GM19193 (cell line): ENCODE results near the gene INPP5A.

Experiments used
- POLR2A ChIP-seq: IDR thresholded peaks from 4 replicates; pipeline ENCODE4 v1.6.1; 2011; ENCODE audit not compliant: insufficient read depth, insufficient read length; ENCODE audit errors: extremely low read depth

The INPP5A gene

DNA sequence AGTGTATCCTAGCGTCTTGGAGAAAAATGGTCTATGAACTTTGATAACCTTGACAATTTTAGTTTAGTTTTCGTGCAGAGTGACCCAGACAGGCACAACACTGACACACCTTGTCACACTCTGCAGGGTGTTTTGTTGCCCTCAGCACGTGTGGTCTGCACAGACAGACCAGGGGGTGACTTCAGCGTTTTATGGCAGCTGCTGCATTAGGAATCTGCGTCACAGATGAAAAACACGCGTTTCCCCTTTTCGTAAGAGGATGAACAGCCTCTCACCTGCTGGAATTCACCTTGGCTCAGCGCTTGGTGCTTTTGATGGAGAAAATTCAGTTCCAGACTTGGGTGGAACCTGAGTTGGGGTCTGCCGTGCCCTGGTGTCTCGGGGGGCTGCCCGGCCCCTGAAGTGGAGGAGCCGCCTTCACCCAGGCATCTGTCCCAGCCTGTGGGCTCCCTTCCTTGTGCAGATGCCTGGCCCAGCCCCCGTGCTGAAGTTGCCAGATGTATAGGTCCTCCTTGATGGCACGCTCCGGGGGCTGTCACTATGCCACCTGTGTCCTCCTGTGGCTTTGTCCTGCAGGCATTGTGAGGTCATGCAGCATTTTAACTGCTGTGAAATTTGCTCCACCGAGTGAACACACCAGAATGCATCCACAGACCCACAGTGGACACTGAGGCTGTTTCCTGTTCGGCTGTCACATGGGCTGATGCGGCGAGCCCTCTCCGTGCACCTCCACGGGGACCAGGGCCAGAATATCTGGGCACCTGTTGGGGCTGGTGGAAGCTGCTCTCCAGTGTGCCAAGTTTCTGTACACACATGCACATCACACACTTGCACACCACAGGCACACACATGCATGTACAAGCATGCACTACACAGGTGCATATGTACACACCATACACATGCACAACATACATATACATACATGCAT is 18.3 kb downstream of the INPP5A start:
- no peak for TF ChIP-seq POLR2A

DNA sequence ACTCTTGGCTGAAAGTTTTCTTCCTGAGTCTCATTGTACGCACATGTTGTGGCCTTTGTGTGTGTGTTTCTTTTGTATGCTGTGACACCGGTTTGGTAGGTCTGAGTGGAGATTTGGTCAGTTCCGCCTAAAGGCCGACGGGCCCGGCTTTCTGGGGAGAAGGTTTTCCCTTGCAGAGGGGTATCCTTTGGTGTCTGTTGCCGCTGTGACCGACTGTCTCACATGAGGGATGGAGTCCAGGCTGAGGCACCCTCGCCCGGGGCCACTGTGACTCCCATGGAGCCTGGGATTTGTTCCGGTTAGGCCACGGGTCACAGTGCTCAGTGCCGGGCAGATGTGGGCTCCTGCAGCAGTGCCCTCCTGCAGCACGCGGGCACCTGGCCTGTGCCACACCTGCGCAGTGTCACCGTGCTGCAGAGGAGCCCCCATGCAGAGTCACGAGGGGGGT is 19.4 kb downstream of the INPP5A start:
- no peak for TF ChIP-seq POLR2A

DNA sequence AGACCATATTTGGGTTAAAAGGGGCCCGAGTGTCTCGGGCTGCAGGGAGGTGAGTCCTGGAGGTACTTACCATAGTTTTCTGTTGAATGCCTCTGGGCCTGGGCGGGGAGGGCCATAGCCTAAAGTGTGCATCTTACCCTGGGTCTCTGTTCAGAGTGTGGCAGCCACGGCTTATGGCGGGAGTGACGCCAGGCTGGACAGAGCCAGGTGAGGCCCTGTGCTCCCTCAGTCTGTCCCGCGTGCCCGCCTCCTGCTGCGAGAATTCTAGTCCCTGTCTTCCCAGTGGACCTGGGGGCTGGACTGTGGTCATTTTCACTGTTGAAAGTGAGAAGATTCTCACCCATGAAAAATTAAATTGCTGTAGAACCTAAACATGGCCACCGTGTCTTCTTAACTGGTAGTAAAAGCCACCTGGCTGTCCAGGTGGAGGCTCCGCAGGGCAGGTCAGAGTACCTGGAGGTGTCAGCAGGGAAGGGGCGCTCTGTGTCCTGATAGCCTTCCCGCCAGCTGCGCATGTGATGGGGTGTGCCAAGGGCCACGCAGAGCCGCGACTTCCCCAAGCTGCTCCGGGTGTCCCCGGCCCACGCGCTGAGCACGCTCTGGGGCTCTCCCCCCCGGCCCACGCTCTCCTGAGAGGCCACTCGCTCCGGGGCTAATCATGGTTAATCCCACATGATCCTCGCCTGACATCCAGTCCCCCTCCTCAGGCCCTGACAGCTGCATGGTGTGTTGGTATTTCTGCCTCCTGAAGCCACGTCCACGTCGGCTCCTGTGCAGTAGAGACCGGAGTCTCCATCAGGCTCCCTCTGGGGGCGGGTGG is 20.3 kb downstream of the INPP5A start:
- no peak for TF ChIP-seq POLR2A

DNA sequence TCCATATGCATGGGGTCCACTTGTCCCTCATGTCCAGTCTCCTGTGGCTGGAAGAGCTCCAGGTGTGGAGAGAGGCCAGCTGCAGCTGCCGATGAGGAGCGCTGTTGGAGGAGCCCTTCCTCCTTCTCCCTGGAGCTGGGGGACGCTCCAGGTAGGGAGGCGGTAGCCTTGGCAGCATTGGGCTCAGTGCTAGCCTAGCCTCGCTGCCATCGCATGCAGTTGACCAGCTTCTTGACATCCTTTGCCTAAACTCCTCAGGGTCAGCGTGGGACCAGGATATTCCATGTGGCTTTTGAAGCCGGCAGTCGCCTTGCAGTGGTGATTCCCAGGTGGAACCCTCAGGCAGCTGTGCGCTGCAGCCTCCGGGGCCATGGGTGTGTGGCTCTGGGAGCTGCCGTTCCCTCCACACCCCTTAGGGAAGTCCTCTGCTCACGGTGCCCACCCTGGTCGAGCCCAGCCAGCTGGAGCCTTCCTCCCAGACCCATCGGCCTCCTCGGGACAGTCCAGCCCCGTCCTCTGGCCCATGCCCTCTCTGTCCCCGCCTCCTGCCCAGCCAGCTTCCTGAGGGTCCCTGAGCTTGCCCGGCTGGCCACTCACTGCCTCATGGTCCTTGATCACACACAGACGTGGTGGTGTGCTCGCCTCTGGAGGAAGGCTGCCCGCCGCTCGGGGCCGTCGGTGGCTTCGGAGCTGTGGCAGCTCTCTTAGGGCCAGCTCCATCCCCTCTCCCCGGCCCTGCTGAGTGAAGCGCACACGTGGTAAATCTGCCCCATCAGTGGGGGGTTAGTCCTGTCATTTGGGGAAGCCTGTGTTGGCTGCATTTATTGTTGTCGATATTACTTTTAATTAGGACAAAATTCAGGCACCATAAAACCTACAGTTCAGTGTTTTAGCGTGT is 21.2 kb downstream of the INPP5A start:
- no peak for TF ChIP-seq POLR2A

DNA sequence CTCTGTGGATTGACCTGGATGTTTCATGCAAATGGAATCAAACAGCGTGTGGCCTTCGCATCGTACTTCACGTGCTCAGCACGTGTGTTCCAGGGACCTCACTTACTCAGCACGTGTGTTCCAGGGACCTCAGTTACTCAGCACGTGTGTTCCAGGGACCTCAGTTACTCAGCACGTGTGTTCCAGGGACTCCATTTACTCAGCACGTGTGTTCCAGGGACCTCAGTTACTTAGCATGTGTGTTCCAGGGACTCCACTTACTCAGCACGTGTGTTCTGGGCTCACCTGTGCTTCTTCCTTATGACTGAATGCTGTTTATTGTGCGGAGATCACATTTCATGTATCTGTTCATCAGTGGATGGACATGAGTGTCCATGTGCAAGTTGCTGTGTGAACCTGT is 22.0 kb downstream of the INPP5A start:
- no peak for TF ChIP-seq POLR2A

GRCh38 chr10:132560241-132560731 is 22.7 kb downstream of the INPP5A start:
- no peak for TF ChIP-seq POLR2A

DNA sequence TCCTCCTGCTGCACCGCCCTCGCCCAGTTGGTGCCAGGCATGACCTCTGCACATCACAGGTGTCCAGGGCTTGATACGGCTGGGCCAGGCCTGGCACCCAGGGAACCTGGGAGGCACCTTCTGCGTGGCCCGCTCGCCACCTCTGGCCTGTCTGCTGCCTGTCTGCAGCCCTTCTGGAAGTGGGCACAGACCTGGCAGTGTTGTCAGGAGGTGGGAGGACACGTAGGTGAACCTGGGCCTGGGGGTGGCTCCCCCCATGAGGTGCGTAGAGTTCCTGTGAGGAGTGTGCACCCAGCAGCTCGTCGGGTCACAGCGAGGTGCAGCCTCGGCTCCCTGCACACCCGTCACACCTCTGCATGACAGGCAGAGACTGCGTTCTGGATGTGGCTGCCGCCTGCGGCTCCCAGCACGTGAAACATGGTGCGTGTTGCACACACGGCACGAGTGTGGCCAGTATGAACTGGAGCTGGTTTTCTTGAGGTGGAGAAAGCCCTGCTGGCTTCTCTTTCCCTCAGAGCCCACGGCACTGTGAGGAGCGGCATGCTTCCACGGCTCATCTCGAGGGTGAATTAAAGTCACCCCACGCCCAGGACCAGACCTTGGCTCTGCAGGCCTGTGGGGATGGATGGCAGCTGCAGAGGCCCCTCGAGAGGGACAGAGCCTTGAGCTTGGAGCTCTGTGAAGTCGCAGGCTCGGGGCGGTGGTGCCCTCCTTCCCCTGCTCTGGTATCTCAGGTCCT is 24.8 kb downstream of the INPP5A start:
- no peak for TF ChIP-seq POLR2A

GRCh38 chr10:132562916-132563456 is 25.4 kb downstream of the INPP5A start:
- no peak for TF ChIP-seq POLR2A

DNA sequence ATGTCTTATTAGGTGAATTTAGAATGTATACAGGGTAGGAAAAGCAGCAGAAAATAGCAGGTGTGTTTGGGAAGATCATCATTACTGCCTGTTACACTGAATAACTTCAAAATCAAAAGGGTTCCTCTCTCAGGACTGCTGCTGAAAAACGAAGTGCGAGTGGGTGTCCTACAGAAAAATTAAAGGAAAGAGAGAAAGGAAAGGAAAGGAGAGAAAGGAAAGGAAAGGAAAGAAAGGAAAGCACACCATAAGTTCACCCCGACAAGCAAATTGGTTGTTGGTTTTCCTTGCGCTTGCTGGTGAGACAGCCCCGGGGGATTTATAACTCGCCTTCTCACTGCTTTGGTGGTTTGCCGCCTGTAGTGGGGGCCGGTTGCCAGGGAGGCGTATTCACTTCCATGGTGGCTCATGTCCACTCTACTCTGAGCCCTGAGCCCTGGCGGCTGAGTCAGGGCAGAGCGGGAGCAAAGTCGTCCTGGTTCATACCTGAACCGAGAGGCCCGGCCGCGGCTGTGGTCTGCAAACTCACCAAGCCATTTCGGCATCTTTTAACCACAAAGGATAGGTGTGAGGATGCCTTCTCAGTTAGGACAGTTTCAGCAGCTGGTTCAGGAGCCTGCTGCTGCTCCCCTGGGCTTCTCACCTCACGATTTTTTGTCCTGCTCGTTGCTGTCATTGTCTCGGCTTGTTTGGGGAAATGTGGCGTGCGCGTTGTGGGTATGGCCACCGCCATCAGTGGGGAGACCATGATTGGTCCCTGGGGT is 26.1 kb downstream of the INPP5A start:
- no peak for TF ChIP-seq POLR2A

DNA sequence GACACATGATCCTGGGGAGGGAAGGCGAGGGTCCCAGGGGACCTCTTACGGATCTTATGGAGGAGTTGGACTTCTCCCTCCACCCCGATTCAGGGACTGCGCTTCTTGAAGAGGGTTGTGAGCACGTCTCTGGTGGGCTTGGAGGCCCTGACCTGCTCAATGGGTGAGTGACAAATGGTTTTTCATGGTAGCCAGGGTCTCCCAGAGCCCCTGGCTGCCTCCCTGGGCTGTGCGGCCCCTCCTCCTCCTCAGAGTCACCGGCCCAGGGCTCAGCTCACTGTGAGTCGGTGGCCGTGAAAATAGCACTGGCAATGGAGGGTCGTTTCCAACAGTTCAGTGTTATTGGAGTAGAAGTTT is 26.6 kb downstream of the INPP5A start:
- no peak for TF ChIP-seq POLR2A

DNA sequence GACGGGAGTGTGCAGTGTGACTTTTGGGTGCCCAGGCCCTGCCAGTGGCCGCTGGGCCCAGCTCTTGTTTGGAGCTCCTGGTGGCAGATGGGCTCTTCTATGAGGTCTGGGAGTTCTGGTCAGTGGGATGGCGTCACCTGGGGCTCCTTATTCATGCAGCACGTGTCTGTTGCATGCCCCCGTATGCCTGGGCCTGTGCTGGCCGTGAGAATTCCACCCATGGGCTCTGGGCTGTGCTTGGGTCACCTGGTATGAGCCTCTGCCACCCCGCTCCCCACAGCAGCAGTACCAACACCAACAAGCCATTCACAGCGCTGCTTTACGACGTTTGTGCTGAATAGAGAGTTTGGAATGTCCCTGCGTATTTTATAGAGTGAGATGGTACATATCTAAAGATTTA is 27.1 kb downstream of the INPP5A start:
- TF ChIP-seq POLR2A: no peak

DNA sequence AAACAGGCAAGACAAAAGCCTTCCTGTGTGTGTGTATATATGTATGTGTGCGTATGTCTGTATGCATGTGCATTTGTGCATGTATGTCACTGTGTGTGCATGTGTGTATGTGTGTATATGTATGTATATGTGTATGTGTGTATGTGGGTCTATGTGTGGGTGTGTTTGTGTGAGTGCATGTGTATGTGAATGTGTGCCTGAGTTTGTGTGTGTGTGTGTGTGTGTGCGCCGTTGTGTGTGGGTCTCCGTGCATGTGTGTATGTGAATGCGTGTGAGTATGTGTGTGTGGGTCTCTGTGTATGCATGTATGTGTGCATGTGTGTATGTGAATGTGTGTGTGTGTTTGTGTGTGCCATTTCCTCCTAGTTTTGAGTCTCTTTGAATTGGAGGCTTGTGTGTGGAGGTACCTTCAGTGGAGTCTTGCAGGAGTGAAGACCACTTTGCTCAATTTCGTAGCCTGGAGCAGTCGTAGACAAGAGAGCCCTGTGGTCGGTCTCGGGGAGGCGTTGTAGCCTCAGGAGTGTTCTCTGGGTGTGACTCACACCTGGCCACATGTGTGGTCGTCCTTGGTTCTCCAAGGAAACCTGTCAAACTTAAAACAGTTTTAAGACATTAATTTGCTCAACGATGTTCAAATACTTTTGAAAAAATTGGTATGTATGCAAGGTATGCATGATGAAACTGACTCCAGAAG is 28.1 kb downstream of the INPP5A start:
- no peak for TF ChIP-seq POLR2A
